ENCODE results near the gene DAB1.

The DAB1 gene

DNA sequence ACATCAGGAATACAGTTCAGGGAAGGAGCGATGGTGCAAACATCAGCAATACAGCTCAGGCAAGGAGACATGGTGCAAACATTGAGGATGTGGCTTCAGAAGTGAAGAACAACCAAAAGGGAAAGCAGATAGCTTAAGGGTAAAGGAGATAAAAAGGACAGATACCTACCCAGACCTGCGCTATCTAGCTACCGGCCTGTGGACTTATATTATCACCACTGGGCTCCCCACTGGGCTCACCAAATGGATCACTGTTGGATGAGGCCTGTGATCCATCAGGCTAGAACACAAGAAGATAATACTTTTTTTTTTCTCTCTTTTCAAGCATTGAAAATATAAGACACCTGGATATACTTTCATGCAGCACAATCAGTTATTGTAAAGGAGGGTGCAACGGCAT lies 413.3 kb downstream of the DAB1 start:
- no peak for DNase-seq

DNA sequence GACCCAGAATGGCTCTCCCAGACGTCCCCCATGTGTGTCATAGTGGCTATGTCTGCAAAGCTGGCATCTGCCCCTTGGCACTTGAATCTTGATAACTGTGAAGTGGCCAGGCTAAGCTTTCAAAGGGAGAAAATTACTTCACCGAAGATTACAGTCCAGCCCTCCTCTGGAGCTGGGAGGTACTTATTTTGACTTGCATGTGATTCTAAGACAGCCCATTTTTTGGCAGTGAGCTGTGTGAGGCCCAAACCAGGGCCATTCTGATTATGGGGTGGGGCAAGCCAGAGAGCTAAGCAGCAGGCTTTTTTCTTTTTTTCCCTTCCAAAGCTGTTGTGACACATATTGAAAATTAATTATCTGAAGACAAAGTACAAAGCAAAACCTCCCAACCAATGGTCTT lies 415.9 kb downstream of the DAB1 start:
- no peak for DNase-seq

DNA sequence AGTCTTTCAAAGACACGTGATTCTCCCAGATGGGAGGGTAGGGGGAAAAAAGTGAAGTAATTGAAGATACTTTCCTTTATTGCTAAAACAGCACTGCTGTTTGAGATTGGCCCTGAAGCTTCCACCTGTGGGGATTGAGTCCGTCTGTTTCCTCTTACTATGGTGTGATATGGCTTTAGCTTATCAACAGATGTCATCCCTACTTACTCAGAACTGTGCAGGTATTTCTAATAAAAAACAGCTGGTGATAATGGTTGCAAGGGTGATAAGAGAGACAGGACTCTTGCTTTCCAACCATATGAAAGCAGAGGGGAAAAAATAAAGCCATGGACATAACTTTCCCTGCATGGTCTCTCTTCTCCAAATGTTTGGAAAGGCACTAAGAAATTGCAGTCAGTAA lies 416.4 kb downstream of the DAB1 start:
- no peak for DNase-seq

DNA sequence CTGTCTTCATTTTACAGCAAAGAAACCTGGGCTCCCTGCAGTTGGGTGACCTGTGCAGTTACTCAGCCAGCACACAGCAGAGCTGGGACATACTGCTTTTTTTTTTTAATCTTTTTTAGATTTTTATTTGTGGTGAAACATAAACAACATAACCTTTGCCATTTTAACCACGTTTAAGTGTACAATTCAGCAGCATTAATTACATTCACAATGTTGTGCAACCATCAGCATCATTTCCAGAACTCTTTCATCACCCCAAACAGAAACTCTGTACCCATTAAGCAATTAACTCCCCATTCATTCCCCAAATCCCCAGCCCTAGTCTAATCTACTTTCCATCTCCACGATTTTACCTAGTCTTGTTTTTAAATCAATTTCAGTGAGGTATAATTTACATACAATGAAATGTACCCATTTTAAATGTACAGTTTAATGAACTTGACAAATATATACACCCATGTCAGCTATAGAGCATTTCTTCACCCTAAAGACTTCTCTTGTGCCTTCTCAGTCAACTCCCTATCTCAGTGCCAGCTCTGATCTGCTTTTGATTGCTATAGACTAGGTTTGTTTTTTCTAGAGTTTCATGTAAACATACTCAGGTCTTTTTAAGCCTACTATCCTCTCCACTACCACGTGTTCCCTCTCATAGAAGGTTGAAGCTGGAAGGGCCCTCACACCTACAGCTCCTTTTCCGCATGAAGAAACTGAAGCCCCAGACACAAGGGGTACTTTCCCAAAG lies 420.3 kb downstream of the DAB1 start:
- no peak for DNase-seq

GRCh38 chr1:56995414-56996100 lies 428.3 kb downstream of the DAB1 start:
- DNase-seq = no peak

- DNase-seq = no peak
Measured at GRCh38 chr1:56993475-56993874, 430.4 kb downstream of the DAB1 start.

- DNase-seq = no peak
Measured at GRCh38 chr1:56992318-56993125, 431.3 kb downstream of the DAB1 start.

GRCh38 chr1:56991576-56991975 lies 432.3 kb downstream of the DAB1 start:
- no peak for DNase-seq

- DNase-seq = no peak
Measured at GRCh38 chr1:56986397-56986796, 437.5 kb downstream of the DAB1 start.

- no peak for DNase-seq
Measured at GRCh38 chr1:56985857-56986256, 438.0 kb downstream of the DAB1 start.

DNA sequence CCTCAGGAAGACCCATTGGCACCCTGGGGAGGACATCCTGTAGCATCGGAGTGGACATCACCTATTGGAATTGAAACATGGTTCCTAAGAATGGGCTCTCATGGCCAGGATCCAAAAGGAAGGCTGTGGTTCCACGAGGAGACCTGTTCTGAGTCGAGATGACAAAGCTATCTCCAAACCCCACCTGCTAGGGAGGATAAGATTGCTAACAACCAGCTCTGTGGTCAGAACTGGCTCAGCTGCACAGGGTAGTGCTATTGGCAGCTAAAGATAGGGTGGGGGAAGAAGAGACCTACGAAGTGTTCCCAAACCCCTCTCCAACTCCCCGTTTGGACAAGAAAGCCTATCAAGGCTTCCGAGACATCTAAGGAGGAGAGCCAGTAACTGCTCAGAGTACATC lies 440.4 kb downstream of the DAB1 start:
- DNase-seq = no peak

GRCh38 chr1:56979986-56980755 lies 443.7 kb downstream of the DAB1 start:
- no peak for DNase-seq

GRCh38 chr1:56978819-56979218 lies 445.0 kb downstream of the DAB1 start:
- DNase-seq = no peak

DNA sequence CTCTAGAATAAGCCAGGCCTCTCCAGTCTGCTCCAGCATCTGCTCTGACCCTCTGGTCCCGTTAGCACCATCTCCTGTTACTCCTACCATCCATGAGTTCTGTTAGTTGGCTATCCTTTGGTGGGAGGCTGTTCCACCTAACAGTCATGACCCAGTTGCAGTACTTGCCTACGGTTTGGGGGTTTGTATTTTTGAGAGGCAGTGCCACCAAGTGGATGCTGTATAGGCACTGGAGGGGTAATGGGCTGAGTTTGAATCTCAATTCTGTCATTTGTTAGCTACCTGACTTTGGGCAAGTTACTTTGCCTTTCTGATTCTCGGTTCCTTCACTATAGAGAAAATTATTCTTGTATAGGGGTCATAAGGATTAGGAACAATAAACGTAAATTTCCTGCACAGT lies 445.9 kb downstream of the DAB1 start:
- DNase-seq = no peak

- no peak for DNase-seq
Measured at GRCh38 chr1:56975446-56975845, 448.4 kb downstream of the DAB1 start.

DNA sequence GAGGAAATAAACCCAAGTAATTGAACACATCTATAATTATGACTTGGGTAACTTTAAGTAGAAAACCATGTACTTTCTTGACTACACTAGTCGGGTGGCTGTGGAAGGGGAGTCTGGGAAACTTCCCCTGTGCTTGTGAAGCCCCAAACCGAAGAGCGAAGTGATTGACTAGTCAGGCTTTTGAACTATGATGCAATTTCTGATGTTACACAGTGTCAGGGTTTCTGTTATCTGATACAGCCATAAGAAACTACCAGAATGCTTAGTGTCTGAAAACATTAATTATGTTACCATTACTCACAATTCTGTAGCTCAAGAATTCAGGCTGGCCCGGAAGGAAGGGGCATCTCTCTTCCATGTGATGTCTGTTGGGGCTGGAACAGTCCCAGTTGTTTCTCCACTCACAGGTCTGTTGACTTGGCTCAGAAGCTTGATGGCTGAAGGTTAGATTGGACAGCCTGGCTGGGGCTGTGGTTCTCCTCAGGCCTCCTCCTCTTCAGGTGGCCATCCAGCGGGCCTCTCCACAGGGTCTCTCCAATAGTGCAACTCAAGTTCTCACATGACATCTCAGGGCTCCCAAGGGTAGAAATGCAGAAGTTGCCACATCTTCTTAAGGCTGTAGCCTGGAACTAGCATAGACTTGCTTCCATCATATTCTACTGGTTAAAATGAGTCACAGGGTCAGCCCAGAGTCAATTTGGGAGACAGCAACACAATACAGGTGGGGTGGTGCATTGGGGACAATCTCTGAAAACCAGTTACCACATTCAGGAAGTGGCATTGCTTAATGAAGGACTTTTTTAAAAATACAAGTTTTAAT lies 449.7 kb downstream of the DAB1 start:
- DNase-seq = no peak

DNA sequence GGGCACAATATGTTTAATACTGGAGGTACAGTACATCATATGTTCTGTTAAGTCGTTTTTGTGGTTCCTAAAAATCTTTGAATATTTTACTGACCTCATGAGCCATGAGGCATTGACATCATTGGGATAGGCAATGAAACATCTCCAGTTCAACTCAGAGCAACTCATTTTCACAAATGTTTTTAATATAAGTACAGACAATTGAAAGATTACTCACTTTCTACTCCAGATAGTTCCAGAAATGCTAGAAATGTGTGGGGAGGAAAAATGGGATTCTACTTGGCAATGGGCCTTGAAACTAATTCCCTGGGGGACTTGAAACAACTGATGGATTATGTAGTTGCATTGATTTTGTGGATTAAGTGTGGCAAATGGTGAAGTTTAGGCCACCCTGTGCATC lies 450.9 kb downstream of the DAB1 start:
- DNase-seq = no peak

- DNase-seq = no peak
Measured at GRCh38 chr1:56970280-56970679, 453.6 kb downstream of the DAB1 start.

DNA sequence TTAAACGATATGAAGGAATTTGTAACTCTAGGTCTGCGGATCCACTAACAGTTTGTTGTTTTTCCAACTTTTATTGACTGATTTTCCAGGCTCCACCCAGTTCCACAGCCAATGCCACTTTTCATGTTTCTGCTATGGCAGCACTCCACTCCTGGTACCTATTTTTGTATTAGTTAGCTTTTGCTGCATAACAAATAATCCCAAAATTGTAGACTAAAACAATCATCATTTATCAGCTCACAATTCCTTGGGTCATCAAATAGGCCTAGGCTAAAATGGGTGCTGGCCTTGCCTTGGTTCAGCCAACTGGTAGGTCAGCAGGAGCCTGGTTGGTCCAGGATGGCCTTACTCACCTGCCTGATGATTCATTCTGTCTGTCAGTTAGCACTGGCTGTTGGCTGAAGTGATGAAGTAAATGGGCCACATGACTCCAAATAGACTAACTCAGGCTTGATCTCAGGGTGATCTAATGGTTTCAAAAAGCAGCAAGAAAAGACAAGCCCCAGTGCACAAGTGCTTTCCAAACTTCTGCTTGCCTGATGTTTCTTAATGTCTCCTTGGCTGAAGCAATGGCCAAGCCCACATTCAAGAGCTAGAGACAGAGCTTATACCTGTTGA lies 454.9 kb downstream of the DAB1 start:
- no peak for DNase-seq

DNA sequence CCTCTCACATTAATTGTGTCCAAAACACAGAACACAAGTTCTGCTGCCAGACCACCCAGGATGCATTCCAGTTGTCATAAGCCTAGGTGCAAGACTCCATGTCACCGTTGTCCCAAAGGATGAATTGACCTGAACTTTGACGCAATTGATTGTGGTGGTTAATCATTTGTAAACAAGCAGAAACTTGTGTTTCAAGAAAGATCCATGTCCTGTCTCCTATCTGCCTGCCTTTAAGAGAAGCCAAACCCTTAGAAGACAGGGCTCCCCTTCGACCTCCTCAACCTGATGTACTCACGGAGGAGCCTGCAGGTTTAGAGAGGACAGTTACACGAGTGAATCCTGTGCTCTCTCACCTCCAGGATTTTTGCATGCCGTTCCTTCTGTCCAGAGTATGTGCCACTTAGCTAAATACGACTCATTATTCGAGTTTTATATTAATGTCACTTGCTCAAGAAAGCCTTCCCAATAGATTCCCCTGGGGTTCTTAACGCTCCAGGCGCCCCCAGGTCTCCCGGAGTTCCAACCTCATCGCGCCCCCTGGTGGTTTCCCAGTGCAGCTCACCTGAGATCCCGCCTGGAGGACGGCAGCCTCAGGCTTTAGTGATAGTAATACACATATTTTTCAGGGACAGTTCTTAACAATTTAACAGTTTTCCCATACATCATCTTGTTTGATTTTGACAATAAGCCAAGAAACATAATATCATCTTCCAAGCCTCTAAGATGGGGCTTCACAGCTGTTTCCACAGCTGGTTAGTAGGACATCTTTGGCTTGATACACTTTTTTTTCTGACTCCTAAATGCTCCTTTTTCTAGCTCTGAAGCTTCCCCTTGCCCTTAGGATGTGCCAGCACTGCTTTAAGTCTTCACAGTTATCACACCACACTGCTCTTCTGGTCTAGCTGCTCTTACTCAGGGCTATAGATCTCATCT lies 455.7 kb downstream of the DAB1 start:
- no peak for DNase-seq

GRCh38 chr1:56967355-56967754 lies 456.5 kb downstream of the DAB1 start:
- DNase-seq = no peak
